ENCODE measurements around the gene LMBRD1.

- TF ChIP-seq POLR2A (IDR thresholded peaks at IDR 0.05) (no peak), EP300 (IDR thresholded peaks at IDR 0.05) (no peak)
- TF ChIP-seq, protein P1, sequence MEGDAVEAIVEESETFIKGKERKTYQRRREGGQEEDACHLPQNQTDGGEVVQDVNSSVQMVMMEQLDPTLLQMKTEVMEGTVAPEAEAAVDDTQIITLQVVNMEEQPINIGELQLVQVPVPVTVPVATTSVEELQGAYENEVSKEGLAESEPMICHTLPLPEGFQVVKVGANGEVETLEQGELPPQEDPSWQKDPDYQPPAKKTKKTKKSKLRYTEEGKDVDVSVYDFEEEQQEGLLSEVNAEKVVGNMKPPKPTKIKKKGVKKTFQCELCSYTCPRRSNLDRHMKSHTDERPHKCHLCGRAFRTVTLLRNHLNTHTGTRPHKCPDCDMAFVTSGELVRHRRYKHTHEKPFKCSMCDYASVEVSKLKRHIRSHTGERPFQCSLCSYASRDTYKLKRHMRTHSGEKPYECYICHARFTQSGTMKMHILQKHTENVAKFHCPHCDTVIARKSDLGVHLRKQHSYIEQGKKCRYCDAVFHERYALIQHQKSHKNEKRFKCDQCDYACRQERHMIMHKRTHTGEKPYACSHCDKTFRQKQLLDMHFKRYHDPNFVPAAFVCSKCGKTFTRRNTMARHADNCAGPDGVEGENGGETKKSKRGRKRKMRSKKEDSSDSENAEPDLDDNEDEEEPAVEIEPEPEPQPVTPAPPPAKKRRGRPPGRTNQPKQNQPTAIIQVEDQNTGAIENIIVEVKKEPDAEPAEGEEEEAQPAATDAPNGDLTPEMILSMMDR (IDR thresholded peaks at IDR 0.05) = no peak
These were observed 123.5 kb downstream of the LMBRD1 start for GRCh38 chr6:69673298-69673697.

Data from ovary (tissue), 3 donors.